ENCODE data around the gene ERFE. TPM values are rescaled to one million over a fixed set of nuclear protein-coding genes. Genes with fewer than 3 reads are reported as not detected.
A peak's percentile ranks its signal among the peaks of the same experiment; 100 is the strongest.

The ERFE gene
- total RNA-seq, 4 donors from 2014 or later: 0.19 TPM; not detected in 3

GRCh38 chr2:238140721-238141540 is 17.8 kb upstream of the ERFE start:
- DNase-seq: no peak
- intact Hi-C loops (cut with DNase I): no loop called here

GRCh38 chr2:238141541-238142318 is 17.0 kb upstream of the ERFE start:
- no peak for DNase-seq
- H3K27me3 ChIP-seq: no peaks in the 10 kb centered on the region
- intact Hi-C loops (cut with DNase I): no loop called here
- no peaks in the 10 kb centered on the region for H3K36me3 ChIP-seq
- peak overlapping the region in 1 of 4 donors; percentile 37 for H3K27ac ChIP-seq
- TF ChIP-seq POLR2A (IDR thresholded peaks at IDR 0.05): no peak
- TF ChIP-seq CTCF (IDR thresholded peaks at IDR 0.05): no peak
- no peak overlapping the region for H3K4me3 ChIP-seq
- peaks cover 27 to 60% (median 49%) of the 10 kb centered on the region in 3 donors for H3K4me1 ChIP-seq
- H3K9me3 ChIP-seq: no peaks in the 10 kb centered on the region
- WGBS, 2 donors: 13 to 20% methylated on average over 6 of the region's 10 CpGs

More at GRCh38 chr2:238140721-238141540, 17.8 kb upstream of the ERFE start:
- no peak for TF ChIP-seq CTCF (IDR thresholded peaks at IDR 0.05)
- TF ChIP-seq POLR2A (IDR thresholded peaks at IDR 0.05): no peak
- no peaks in the 10 kb centered on the region for H3K27me3 ChIP-seq
- peaks cover 27 to 60% (median 49%) of the 10 kb centered on the region in 3 donors for H3K4me1 ChIP-seq
- H3K9me3 ChIP-seq: no peaks in the 10 kb centered on the region
- WGBS, 2 donors: 55 to 83% methylated on average over 2 to 9 of the region's 60 CpGs
- no peaks in the 10 kb centered on the region for H3K36me3 ChIP-seq
- no peak overlapping the region for H3K4me3 ChIP-seq
- H3K27ac ChIP-seq: peak overlapping the region in 1 of 4 donors; percentile 37

GRCh38 chr2:238142382-238143205 is 16.2 kb upstream of the ERFE start:
- WGBS, 2 donors: no CpG with 5 or more reads among the region's 30 CpGs
- Histone ChIP-seq H3K4me3 (no peak overlapping the region), H3K36me3 (no peaks in the 10 kb centered on the region), H3K9me3 (no peaks in the 10 kb centered on the region), H3K27ac (peak overlapping the region in 2 of 4 donors; percentile 66 to 68), H3K4me1 (peaks cover 27 to 58% (median 47%) of the 10 kb centered on the region in 3 donors), H3K27me3 (no peaks in the 10 kb centered on the region)
- intact Hi-C loops (cut with DNase I): no loop called here
- DNase-seq: no peak
- TF ChIP-seq POLR2A (IDR thresholded peaks at IDR 0.05) (no peak), CTCF (IDR thresholded peaks at IDR 0.05) (no peak)

- DNase-seq: no peak
- intact Hi-C loops (cut with DNase I): no loop called here
- H3K27ac ChIP-seq: peak overlapping the region in 3 of 4 donors; percentile 31 to 68 (median 66)
These were observed 15.4 kb upstream of the ERFE start for GRCh38 chr2:238143239-238143951.

More at GRCh38 chr2:238143239-238143951, 15.4 kb upstream of the ERFE start:
- Histone ChIP-seq H3K4me3 (no peak overlapping the region), H3K27me3 (no peaks in the 10 kb centered on the region), H3K9me3 (no peaks in the 10 kb centered on the region), H3K4me1 (peaks cover 27 to 50% (median 39%) of the 10 kb centered on the region in 3 donors), H3K36me3 (no peaks in the 10 kb centered on the region)
- no peak for TF ChIP-seq CTCF (IDR thresholded peaks at IDR 0.05)
- TF ChIP-seq POLR2A (IDR thresholded peaks at IDR 0.05): no peak
- WGBS, 2 donors: 41 to 42% methylated on average over 8 to 16 of the region's 20 CpGs

Data from esophagus squamous epithelium (tissue), 5 donors.